GM19372 (cell line): ENCODE results near the gene NRXN2.

Experiments
- ATAC-seq: cut with Tn5 transposase; IDR thresholded peaks from one replicate; pipeline ENCODE4 v1.9.1; 2021; ENCODE audit warnings: mild to moderate bottlenecking, low read depth, moderate library complexity; ENCODE audit not compliant: unreplicated experiment

Gene NRXN2

GRCh38 chr11:64656862-64657261 lies 66.1 kb downstream of the NRXN2 start:
- ATAC-seq, result no peak

- no peak for ATAC-seq
These were observed 66.9 kb downstream of the NRXN2 start for GRCh38 chr11:64655941-64656601.

GRCh38 chr11:64654958-64655541 lies 67.9 kb downstream of the NRXN2 start:
- ATAC-seq, result no peak

GRCh38 chr11:64654439-64654838 lies 68.6 kb downstream of the NRXN2 start:
- no peak for ATAC-seq

- no peak for ATAC-seq
These were observed 69.5 kb downstream of the NRXN2 start for GRCh38 chr11:64653388-64653973.

- ATAC-seq, result no peak
These were observed 70.2 kb downstream of the NRXN2 start for GRCh38 chr11:64652586-64653387.

- no peak for ATAC-seq
These were observed 72.0 kb downstream of the NRXN2 start for GRCh38 chr11:64650923-64651523.

GRCh38 chr11:64649291-64649697 lies 73.7 kb downstream of the NRXN2 start:
- no peak for ATAC-seq

GRCh38 chr11:64648551-64648950 lies 74.4 kb downstream of the NRXN2 start:
- ATAC-seq, result no peak

- no peak for ATAC-seq
These were observed 75.8 kb downstream of the NRXN2 start for GRCh38 chr11:64647019-64647779.

- ATAC-seq, result no peak
These were observed 78.2 kb downstream of the NRXN2 start for GRCh38 chr11:64644647-64645275.

GRCh38 chr11:64643920-64644646 lies 78.9 kb downstream of the NRXN2 start:
- ATAC-seq, result no peak

- no peak for ATAC-seq
These were observed 79.6 kb downstream of the NRXN2 start for GRCh38 chr11:64643256-64643881.

- ATAC-seq, result no peak
These were observed 80.1 kb downstream of the NRXN2 start for GRCh38 chr11:64642871-64643255.

GRCh38 chr11:64642418-64642735 lies 80.6 kb downstream of the NRXN2 start:
- no peak for ATAC-seq

GRCh38 chr11:64641596-64642417 lies 81.2 kb downstream of the NRXN2 start:
- no peak for ATAC-seq

- ATAC-seq, result no peak
These were observed 83.1 kb downstream of the NRXN2 start for GRCh38 chr11:64639885-64640284.

GRCh38 chr11:64638829-64639228 lies 84.2 kb downstream of the NRXN2 start:
- no peak for ATAC-seq
